Smooth muscle cell (in vitro differentiated cells): ENCODE data around the gene SIVA1. TPM values are rescaled to one million over a fixed set of nuclear protein-coding genes. Genes with fewer than 3 reads are reported as not detected.

Experiments
- DNase-seq: peaks from one replicate; lab custom pipeline; 2025; ENCODE audit not compliant: unreplicated experiment; lab: John Stamatoyannopoulos, UW
- H2AFZ ChIP-seq: fragments of 200-600 bp; sonication (generic); 2 replicates; pipeline ENCODE4 v1.6.0; 2016; ENCODE audit warnings: antibody characterized with exemption, low read depth, mild to moderate bottlenecking
- H3F3A ChIP-seq: fragments of 200-600 bp; sonication (generic); 2 replicates; pipeline ENCODE4 v1.6.0; 2017; ENCODE audit warnings: antibody characterized with exemption, low read depth
- H3K27ac ChIP-seq: fragments of 200-600 bp; sonication (generic); 2 replicates; pipeline ENCODE4 v1.5.1; 2016; ENCODE audit warnings: low read depth, mild to moderate bottlenecking
- H3K27me3 ChIP-seq: fragments of 200-600 bp; sonication (generic); 2 replicates; pipeline ENCODE4 v1.6.1; 2016; ENCODE audit warnings: low read depth, mild to moderate bottlenecking
- H3K36me3 ChIP-seq: fragments of 200-600 bp; sonication (generic); 2 replicates; pipeline ENCODE4 v1.5.1; 2016; ENCODE audit warnings: low read depth
- H3K4me1 ChIP-seq: fragments of 200-600 bp; sonication (generic); 2 replicates; pipeline ENCODE4 v1.5.1; 2016; ENCODE audit warnings: low read depth
- H3K4me2 ChIP-seq: fragments of 200-600 bp; sonication (generic); 2 replicates; pipeline ENCODE4 v1.6.0; 2016; ENCODE audit warnings: mild to moderate bottlenecking
- H3K4me3 ChIP-seq: fragments of 200-600 bp; sonication (generic); 2 replicates; pipeline ENCODE4 v1.5.1; 2016; ENCODE audit warnings: mild to moderate bottlenecking
- H3K79me2 ChIP-seq: fragments of 200-600 bp; sonication (generic); 2 replicates; pipeline ENCODE4 v1.6.0; 2016; ENCODE audit warnings: low read depth, mild to moderate bottlenecking
- H3K9ac ChIP-seq: fragments of 200-600 bp; sonication (generic); 2 replicates; pipeline ENCODE4 v1.6.0; 2016; ENCODE audit warnings: low read depth
- H3K9me3 ChIP-seq: fragments of 200-600 bp; sonication (generic); replicated peaks from 2 replicates; pipeline ENCODE4 v1.5.1; 2016; ENCODE audit warnings: low read depth
- H4K20me1 ChIP-seq: fragments of 200-600 bp; sonication (generic); 2 replicates; pipeline ENCODE4 v1.6.0; 2016; ENCODE audit warnings: low read depth
- WGBS: methylation state at CpG from one replicate; pipeline ENCODE4 v1.1.7; 2016; ENCODE audit warnings: low lambda C conversion rate; 5-methylcytosine and 5-hydroxymethylcytosine counted together
- polyA plus RNA-seq: library from polyadenylated mRNA; unstranded; fragments of >200 nt; fragmentation: Nextera tagmentation; extraction: Ambion mirVana; gene quantifications from 2 replicates; pipeline ENCODE4 v1.2.1, GENCODE V29; 2016
- total RNA-seq: library from RNA; depleted of rRNA; stranded (reverse); fragments of >200 nt; gene quantifications from 2 replicates; pipeline ENCODE4 v1.2.3, GENCODE V29; 2014
- TF ChIP-seq, protein P1 (sequence below): fragments of 200-600 bp; sonication (generic); IDR thresholded peaks from 2 replicates; pipeline ENCODE4 v1.5.1; 2017; ENCODE audit warnings: borderline replicate concordance, mild to moderate bottlenecking, antibody characterized with exemption; ENCODE audit not compliant: insufficient read depth, poor library complexity, severe bottlenecking

Gene SIVA1
- total and polyA plus RNA-seq, 2 experiments from 2014 or later, result 78.5 to 118 TPM

DNA sequence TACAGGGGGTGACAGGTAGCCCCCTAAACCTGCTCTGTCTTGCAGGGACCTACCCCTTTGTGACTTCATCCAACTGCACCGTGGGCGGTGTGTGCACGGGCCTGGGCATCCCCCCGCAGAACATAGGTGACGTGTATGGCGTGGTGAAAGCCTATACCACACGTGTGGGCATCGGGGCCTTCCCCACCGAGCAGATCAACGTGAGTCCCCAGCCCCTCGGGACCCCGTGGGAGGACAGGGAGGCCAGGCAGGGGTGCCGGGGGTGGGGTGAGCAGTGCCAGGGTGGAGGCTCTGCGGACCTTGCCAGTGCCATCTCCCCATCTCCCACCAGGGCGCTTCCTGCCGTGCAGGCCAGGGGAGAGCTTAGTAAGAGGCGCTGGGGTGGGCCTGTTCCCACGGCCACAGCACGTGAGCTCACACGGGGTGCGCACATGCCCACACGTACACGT lies 11.1 kb upstream of the SIVA1 start:
- Histone ChIP-seq H2AFZ (no peak overlapping the region), H3K4me1 (no peaks in the 10 kb centered on the region), H3K79me2 (no peaks in the 10 kb centered on the region), H3F3A (no peaks in the 10 kb centered on the region), H4K20me1 (no peaks in the 10 kb centered on the region), H3K4me2 (no peak overlapping the region), H3K9me3 (no peaks in the 10 kb centered on the region), H3K9ac (no peak overlapping the region), H3K27ac (no peak overlapping the region), H3K27me3 (no peaks in the 10 kb centered on the region), H3K4me3 (no peak overlapping the region), H3K36me3 (no peaks in the 10 kb centered on the region)
- DNase-seq, result no peak
- WGBS, result 91% methylated on average over 18 of the region's 23 CpGs
- TF ChIP-seq, protein P1, sequence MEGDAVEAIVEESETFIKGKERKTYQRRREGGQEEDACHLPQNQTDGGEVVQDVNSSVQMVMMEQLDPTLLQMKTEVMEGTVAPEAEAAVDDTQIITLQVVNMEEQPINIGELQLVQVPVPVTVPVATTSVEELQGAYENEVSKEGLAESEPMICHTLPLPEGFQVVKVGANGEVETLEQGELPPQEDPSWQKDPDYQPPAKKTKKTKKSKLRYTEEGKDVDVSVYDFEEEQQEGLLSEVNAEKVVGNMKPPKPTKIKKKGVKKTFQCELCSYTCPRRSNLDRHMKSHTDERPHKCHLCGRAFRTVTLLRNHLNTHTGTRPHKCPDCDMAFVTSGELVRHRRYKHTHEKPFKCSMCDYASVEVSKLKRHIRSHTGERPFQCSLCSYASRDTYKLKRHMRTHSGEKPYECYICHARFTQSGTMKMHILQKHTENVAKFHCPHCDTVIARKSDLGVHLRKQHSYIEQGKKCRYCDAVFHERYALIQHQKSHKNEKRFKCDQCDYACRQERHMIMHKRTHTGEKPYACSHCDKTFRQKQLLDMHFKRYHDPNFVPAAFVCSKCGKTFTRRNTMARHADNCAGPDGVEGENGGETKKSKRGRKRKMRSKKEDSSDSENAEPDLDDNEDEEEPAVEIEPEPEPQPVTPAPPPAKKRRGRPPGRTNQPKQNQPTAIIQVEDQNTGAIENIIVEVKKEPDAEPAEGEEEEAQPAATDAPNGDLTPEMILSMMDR, result no peak

DNA sequence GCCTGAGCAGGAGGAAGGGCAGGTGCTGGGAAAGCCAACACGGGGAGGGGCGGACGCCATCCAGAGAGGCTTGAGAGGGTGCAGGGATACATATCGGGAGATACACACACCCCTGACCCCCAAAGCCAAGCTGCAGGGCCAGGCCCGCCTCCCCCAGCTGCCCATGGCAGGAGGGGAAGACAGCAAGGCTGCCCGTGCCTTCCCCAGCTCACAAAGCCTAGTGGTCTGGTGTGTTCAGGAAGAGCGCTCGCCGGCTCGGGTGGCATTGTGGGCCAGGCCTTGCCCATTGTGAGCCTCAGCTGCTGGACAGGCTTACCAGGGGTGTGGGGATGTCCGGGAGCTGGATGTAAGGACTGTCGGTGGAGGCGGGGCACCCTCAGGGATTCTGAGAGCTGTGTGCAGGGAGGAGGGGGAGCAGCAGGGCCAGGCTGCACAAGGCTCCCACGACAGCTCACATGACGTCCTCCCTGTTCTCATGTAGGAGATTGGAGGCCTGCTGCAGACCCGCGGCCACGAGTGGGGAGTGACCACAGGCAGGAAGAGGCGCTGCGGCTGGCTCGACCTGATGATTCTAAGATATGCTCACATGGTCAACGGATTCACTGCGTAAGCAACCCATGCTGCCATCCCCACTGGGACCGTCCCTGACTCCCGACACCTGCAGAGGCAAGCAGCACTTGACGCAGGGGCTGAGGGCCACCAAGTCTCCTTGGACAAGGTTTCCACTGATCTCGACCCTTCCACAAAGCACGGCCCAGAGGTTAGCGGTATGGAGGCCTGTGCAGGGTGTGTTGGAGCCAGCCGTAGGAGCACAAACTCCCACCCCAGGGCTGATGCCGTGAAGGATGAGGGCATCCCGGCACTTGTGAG lies 10.1 kb upstream of the SIVA1 start:
- no peaks in the 10 kb centered on the region for H3K4me1 ChIP-seq
- DNase-seq, result no peak
- H2AFZ ChIP-seq, result no peak overlapping the region
- no peaks in the 10 kb centered on the region for H3K9me3 ChIP-seq
- H3K27ac ChIP-seq, result no peak overlapping the region
- WGBS, result 92% methylated on average over 32 of the region's 32 CpGs
- H4K20me1 ChIP-seq, result no peaks in the 10 kb centered on the region
- H3K4me3 ChIP-seq, result no peak overlapping the region
- H3K36me3 ChIP-seq, result no peaks in the 10 kb centered on the region
- TF ChIP-seq, protein P1, result no peak
- no peaks in the 10 kb centered on the region for H3K79me2 ChIP-seq
- no peaks in the 10 kb centered on the region for H3K27me3 ChIP-seq
- H3K9ac ChIP-seq, result no peak overlapping the region
- no peak overlapping the region for H3K4me2 ChIP-seq
- H3F3A ChIP-seq, result no peaks in the 10 kb centered on the region

DNA sequence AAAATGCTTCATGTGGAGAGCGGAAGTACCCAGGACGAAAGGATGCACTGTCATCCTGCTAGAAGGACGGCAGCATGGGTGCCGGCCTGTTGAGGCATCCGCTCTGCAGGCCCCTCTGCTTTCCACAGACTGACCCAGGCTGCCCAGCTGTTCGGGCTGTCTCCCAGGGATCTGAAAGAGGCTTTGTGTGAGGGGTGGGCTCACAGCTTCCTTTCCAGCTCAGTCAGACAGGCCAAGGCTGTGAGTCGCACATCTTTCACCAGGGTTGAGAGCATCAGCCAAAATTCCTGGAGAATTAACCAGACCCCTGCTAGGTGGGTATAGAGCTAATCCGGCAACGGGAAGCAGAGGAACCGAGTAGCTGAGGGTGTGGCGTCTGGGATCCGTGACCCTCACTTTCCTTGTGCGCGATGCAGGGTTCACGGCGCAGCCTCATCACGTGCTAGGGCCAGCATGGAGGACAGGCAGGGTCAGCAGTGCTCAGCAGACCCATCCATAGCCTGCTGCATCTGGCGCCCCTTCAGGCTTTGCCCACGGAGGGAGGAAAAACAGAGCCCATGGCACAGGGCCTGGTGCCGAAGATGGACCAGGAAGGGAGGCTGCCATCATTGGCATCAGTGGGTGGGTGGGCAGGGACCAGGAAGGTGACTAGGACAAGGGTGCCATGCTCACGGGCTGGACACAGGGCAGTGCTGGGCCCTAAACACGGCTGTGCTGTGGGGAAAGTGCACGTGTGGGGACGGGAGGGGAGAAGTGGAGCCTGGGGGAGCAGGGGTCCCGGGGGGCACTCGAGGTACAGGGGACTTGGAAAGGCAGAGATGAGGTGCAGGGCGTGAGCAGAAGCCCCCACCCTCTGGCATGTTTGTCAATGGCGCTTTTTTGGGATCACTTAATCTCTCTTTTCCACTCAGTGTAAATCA lies 9.2 kb upstream of the SIVA1 start:
- no peak overlapping the region for H2AFZ ChIP-seq
- H4K20me1 ChIP-seq, result no peaks in the 10 kb centered on the region
- H3K36me3 ChIP-seq, result no peaks in the 10 kb centered on the region
- no peak overlapping the region for H3K9ac ChIP-seq
- no peaks in the 10 kb centered on the region for H3F3A ChIP-seq
- no peaks in the 10 kb centered on the region for H3K9me3 ChIP-seq
- no peaks in the 10 kb centered on the region for H3K4me1 ChIP-seq
- WGBS, result 85% methylated on average over 24 of the region's 28 CpGs
- no peak overlapping the region for H3K4me3 ChIP-seq
- DNase-seq, result no peak
- no peaks in the 10 kb centered on the region for H3K27me3 ChIP-seq
- H3K27ac ChIP-seq, result no peak overlapping the region
- H3K79me2 ChIP-seq, result no peaks in the 10 kb centered on the region
- TF ChIP-seq, protein P1, result no peak
- no peak overlapping the region for H3K4me2 ChIP-seq
